NB4 (cell line): Measurements from ENCODE around the gene RBMS1.

Experiments used
- DNase-seq: peaks from one replicate; pipeline ENCODE4 v3.0.0; 2010; ENCODE audit warnings: low read depth
- H3K4me3 ChIP-seq: one replicate; pipeline ENCODE4 v1.5.1; 2011; ENCODE audit warnings: mild to moderate bottlenecking, low read depth, low read length, moderate library complexity
- MAX ChIP-seq: IDR thresholded peaks from 2 replicates; pipeline ENCODE4 v1.6.1; 2011; ENCODE audit warnings: low read depth, low read length
- MYC ChIP-seq: IDR thresholded peaks from 2 replicates; pipeline ENCODE4 v1.6.1; 2011; ENCODE audit warnings: low read depth, low read length
- POLR2A ChIP-seq: IDR thresholded peaks from 2 replicates; pipeline ENCODE4 v1.6.1; 2011; ENCODE audit warnings: mild to moderate bottlenecking; ENCODE audit not compliant: insufficient read length; ENCODE audit errors: extremely low read depth
- TF ChIP-seq, protein P1 (sequence below): IDR thresholded peaks from one replicate; pipeline ENCODE4 v1.5.1; 2012; ENCODE audit warnings: low read depth, low read length

The RBMS1 gene, protein sequence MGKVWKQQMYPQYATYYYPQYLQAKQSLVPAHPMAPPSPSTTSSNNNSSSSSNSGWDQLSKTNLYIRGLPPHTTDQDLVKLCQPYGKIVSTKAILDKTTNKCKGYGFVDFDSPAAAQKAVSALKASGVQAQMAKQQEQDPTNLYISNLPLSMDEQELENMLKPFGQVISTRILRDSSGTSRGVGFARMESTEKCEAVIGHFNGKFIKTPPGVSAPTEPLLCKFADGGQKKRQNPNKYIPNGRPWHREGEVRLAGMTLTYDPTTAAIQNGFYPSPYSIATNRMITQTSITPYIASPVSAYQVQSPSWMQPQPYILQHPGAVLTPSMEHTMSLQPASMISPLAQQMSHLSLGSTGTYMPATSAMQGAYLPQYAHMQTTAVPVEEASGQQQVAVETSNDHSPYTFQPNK

GRCh38 chr2:160493227-160494028, at the start of gene RBMS1:
TSS of gene RBMS1 (minus strand) at chr2:160493807. CDS start at chr2:160493363, 444 bp downstream.
- H3K4me3 ChIP-seq = peak within 1 kb of the TSS; percentile 62
- TF ChIP-seq, protein P1, sequence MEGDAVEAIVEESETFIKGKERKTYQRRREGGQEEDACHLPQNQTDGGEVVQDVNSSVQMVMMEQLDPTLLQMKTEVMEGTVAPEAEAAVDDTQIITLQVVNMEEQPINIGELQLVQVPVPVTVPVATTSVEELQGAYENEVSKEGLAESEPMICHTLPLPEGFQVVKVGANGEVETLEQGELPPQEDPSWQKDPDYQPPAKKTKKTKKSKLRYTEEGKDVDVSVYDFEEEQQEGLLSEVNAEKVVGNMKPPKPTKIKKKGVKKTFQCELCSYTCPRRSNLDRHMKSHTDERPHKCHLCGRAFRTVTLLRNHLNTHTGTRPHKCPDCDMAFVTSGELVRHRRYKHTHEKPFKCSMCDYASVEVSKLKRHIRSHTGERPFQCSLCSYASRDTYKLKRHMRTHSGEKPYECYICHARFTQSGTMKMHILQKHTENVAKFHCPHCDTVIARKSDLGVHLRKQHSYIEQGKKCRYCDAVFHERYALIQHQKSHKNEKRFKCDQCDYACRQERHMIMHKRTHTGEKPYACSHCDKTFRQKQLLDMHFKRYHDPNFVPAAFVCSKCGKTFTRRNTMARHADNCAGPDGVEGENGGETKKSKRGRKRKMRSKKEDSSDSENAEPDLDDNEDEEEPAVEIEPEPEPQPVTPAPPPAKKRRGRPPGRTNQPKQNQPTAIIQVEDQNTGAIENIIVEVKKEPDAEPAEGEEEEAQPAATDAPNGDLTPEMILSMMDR = no peak
- TF ChIP-seq MYC (no peak), MAX (no peak), POLR2A (no peak)
- DNase-seq = peak; percentile 77

GRCh38 chr2:160541745-160542144, 48.1 kb upstream of the RBMS1 start:
- no peak for DNase-seq
- TF ChIP-seq MYC (no peak), POLR2A (no peak), MAX (no peak)
- TF ChIP-seq, protein P1 = no peak
- H3K4me3 ChIP-seq = no peak overlapping the region

- no peak overlapping the region for H3K4me3 ChIP-seq
- no peak for TF ChIP-seq MAX
- TF ChIP-seq MYC = no peak
- TF ChIP-seq, protein P1 = no peak
- no peak for TF ChIP-seq POLR2A
Observed at GRCh38 chr2:160538559-160539355, 45.1 kb upstream of the RBMS1 start.

DNA sequence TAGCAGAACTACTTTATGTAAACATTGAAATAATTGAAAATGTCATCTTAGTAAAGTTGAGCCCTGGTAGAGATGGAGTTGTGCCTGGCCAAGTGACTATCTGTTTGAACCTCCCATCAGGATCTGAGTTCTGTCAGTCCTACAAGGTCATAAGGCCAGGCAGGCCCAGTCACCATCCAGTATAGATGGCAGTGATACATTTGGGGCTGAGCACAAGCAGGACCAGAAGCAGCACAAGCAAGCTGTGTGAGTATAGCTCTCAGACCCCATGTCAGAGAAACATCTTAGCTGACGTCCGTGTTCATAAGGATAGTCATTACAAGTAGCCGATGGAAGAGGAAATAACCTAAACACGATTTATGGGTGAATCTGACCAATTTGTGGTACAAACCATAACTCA, 44.5 kb upstream of the RBMS1 start:
- H3K4me3 ChIP-seq = no peak overlapping the region
- no peak for DNase-seq
- no peak for TF ChIP-seq MAX
- no peak for TF ChIP-seq MYC
- TF ChIP-seq, protein P1 = no peak

More at GRCh38 chr2:160538559-160539355, 45.1 kb upstream of the RBMS1 start:
- no peak for DNase-seq

DNA sequence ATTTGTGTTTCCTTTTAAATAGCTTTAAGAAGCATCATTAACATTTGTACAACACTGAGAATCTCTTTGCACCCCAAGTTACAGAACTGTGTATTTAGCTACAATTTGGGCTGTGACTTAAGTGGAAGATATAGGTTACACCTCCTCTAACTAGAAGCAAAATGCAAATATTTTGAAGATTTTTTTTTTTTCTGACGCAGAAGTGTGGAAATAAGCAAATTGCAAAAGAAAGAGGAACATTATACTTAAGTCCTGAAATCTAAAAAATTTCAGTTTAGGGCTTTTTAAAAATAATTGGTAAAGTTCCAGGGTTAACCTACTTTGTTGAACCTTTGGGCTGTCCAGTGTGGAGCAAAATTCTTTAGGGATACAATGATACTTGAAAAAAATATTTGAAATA, 41.4 kb upstream of the RBMS1 start:
- TF ChIP-seq, protein P1 = no peak
- DNase-seq = no peak
- no peak overlapping the region for H3K4me3 ChIP-seq
